MM.1S (cell line): Measurements from ENCODE around the gene SLC17A7.

ENCODE experiments used
- DNase-seq: peaks from one replicate; pipeline ENCODE4 v3.0.0-alpha.2; 2015
- H2AFZ ChIP-seq: fragments of 300-600 bp; sonication (generic); 2 replicates; pipeline ENCODE4 v1.6.0; 2016; ENCODE audit warnings: antibody characterized with exemption, low read length
- H3F3A ChIP-seq: fragments of 300-600 bp; sonication (generic); 2 replicates; pipeline ENCODE4 v1.6.1; 2016; ENCODE audit warnings: mild to moderate bottlenecking, antibody characterized with exemption, low read length, moderate library complexity, mixed read lengths; ENCODE audit not compliant: insufficient read depth
- H3K27ac ChIP-seq: fragments of 300-600 bp; sonication (generic); 2 replicates; pipeline ENCODE4 v1.5.1; 2016; ENCODE audit warnings: mild to moderate bottlenecking, low read length
- H3K27me3 ChIP-seq: fragments of 300-600 bp; sonication (generic); replicated peaks from 2 replicates; pipeline ENCODE4 v1.6.0; 2016; ENCODE audit warnings: low read length; ENCODE audit not compliant: insufficient read depth
- H3K36me3 ChIP-seq: fragments of 300-600 bp; sonication (generic); replicated peaks from 2 replicates; pipeline ENCODE4 v1.6.1; 2016; ENCODE audit warnings: mild to moderate bottlenecking, low read length, mixed read lengths; ENCODE audit not compliant: insufficient read depth
- H3K4me1 ChIP-seq: fragments of 300-600 bp; sonication (generic); 2 replicates; pipeline ENCODE4 v1.6.1; 2016; ENCODE audit warnings: low read length, mixed read lengths
- H3K4me2 ChIP-seq: fragments of 300-600 bp; sonication (generic); 2 replicates; pipeline ENCODE4 v1.6.0; 2016; ENCODE audit warnings: low read depth, low read length
- H3K4me3 ChIP-seq: fragments of 300-600 bp; sonication (generic); 2 replicates; pipeline ENCODE4 v1.5.1; 2016; ENCODE audit warnings: low read length, mixed read lengths
- H3K79me2 ChIP-seq: fragments of 300-600 bp; sonication (generic); 2 replicates; pipeline ENCODE4 v1.6.1; 2016; ENCODE audit warnings: mixed run types, low read length, mixed read lengths
- H3K9ac ChIP-seq: fragments of 300-600 bp; sonication (generic); 2 replicates; pipeline ENCODE4 v1.6.1; 2016; ENCODE audit warnings: low read length, mixed read lengths
- H3K9me2 ChIP-seq: fragments of 300-600 bp; sonication (generic); replicated peaks from 2 replicates; pipeline ENCODE4 v1.6.1; 2016; ENCODE audit warnings: mild to moderate bottlenecking, low read length, mixed read lengths; ENCODE audit not compliant: insufficient read depth
- H3K9me3 ChIP-seq: fragments of 300-600 bp; sonication (generic); replicated peaks from 2 replicates; pipeline ENCODE4 v1.6.1; 2016; ENCODE audit warnings: mild to moderate bottlenecking, low read length, mixed read lengths; ENCODE audit not compliant: insufficient read depth
- H4K20me1 ChIP-seq: fragments of 300-600 bp; sonication (generic); 2 replicates; pipeline ENCODE4 v1.6.1; 2016; ENCODE audit warnings: mild to moderate bottlenecking, low read length, moderate library complexity, mixed read lengths; ENCODE audit not compliant: insufficient read depth
- EZH2 ChIP-seq: fragments of 300-600 bp; sonication (generic); optimal IDR thresholded peaks from 2 replicates; pipeline ENCODE3; 2017; ENCODE audit warnings: low read depth, mild to moderate bottlenecking, antibody characterized with exemption, low read length, mixed read lengths
- EZH2phosphoT487 ChIP-seq: fragments of 300-600 bp; sonication (generic); IDR thresholded peaks from 2 replicates; pipeline ENCODE4 v1.6.1; 2018; ENCODE audit warnings: antibody characterized with exemption, low read length
- TF ChIP-seq, protein P1 (sequence below): fragments of 300-600 bp; sonication (generic); IDR thresholded peaks from 2 replicates; pipeline ENCODE4 v1.5.1; 2016; ENCODE audit warnings: antibody characterized with exemption, low read length, mixed read lengths

SLC17A7 gene

DNA sequence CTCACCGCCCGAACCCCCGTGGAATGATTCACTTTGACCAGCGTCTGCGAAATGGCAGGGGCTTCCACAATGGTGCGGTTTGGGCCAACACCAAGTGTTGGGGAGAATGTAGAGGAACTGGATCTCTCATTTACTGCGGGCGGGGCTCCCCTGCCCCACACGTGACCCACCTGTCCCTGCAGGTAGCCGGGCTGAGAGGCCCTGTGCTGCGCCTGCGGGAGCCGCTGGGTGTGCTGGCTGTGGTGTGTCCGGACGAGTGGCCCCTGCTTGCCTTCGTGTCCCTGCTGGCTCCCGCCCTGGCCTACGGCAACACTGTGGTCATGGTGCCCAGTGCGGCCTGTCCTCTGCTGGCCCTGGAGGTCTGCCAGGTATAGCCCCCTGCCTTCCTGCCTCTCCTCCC, 26.9 kb upstream of the SLC17A7 start:
- no peaks in the 10 kb centered on the region for H3K27me3 ChIP-seq
- H4K20me1 ChIP-seq, result no peaks in the 10 kb centered on the region
- H3K4me2 ChIP-seq, result no peak overlapping the region
- H3K79me2 ChIP-seq, result no peaks in the 10 kb centered on the region
- H3K9ac ChIP-seq, result no peak overlapping the region
- no peaks in the 10 kb centered on the region for H3K36me3 ChIP-seq
- H3K9me2 ChIP-seq, result no peaks in the 10 kb centered on the region
- H3K4me1 ChIP-seq, result peaks cover 13% of the 10 kb centered on the region
- H3K9me3 ChIP-seq, result no peaks in the 10 kb centered on the region
- TF ChIP-seq EZH2 (no peak), EZH2phosphoT487 (no peak)
- TF ChIP-seq, protein P1, sequence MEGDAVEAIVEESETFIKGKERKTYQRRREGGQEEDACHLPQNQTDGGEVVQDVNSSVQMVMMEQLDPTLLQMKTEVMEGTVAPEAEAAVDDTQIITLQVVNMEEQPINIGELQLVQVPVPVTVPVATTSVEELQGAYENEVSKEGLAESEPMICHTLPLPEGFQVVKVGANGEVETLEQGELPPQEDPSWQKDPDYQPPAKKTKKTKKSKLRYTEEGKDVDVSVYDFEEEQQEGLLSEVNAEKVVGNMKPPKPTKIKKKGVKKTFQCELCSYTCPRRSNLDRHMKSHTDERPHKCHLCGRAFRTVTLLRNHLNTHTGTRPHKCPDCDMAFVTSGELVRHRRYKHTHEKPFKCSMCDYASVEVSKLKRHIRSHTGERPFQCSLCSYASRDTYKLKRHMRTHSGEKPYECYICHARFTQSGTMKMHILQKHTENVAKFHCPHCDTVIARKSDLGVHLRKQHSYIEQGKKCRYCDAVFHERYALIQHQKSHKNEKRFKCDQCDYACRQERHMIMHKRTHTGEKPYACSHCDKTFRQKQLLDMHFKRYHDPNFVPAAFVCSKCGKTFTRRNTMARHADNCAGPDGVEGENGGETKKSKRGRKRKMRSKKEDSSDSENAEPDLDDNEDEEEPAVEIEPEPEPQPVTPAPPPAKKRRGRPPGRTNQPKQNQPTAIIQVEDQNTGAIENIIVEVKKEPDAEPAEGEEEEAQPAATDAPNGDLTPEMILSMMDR, result no peak
- no peak for DNase-seq
- H3F3A ChIP-seq, result 0 out of 2 replicates have a peak, but pooled peaks cover 5% of the 10 kb centered on the region
- peak overlapping the region; percentile 67; the same call in 1 of the 2 replicates for H3K27ac ChIP-seq
- no peak overlapping the region for H2AFZ ChIP-seq
- no peak overlapping the region for H3K4me3 ChIP-seq

DNA sequence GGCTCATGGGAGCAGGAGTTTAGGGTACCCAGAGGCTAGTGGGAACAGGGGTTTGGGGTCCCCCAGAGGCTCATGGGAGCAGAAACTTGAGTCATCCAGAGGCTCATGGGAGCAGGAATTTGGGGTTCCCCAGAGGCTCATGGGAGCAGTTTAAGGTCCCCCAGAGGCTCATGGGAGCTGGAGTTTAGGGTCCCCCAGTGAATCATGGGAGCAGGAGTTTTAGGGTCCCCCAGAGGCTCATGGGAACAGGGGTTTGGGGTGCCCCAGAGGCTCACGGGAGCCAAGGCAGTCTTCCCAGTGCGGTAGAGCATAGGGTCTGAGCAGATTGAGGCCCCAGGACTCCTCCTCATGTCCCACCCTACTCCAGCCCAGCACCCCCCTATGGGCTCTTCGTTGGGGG, 24.0 kb upstream of the SLC17A7 start:
- no peaks in the 10 kb centered on the region for H3K79me2 ChIP-seq
- no peak overlapping the region for H3K4me3 ChIP-seq
- H2AFZ ChIP-seq, result no peak overlapping the region
- H3K4me2 ChIP-seq, result no peak overlapping the region
- H3K9ac ChIP-seq, result no peak overlapping the region
- no peak overlapping the region for H3K27ac ChIP-seq
- H3K9me2 ChIP-seq, result no peaks in the 10 kb centered on the region
- no peaks in the 10 kb centered on the region for H3K36me3 ChIP-seq
- H3F3A ChIP-seq, result no peaks in the 10 kb centered on the region
- H4K20me1 ChIP-seq, result no peaks in the 10 kb centered on the region
- TF ChIP-seq EZH2 (no peak), EZH2phosphoT487 (no peak)
- TF ChIP-seq, protein P1, result no peak
- H3K9me3 ChIP-seq, result no peaks in the 10 kb centered on the region
- H3K4me1 ChIP-seq, result peaks cover 13% of the 10 kb centered on the region
- no peak for DNase-seq
- H3K27me3 ChIP-seq, result no peaks in the 10 kb centered on the region

- H3K27ac ChIP-seq, result no peak overlapping the region
- no peak for TF ChIP-seq EZH2
- TF ChIP-seq, protein P1, result no peak
- no peak for TF ChIP-seq EZH2phosphoT487
Measured at GRCh38 chr19:49463960-49464740, 22.8 kb upstream of the SLC17A7 start.

More at GRCh38 chr19:49463960-49464740, 22.8 kb upstream of the SLC17A7 start:
- Histone ChIP-seq H3K36me3 (no peaks in the 10 kb centered on the region), H3K9me2 (no peaks in the 10 kb centered on the region), H3K4me3 (no peak overlapping the region), H2AFZ (no peak overlapping the region), H3K4me2 (no peak overlapping the region), H3K4me1 (peaks cover 8% of the 10 kb centered on the region; the same call in 1 of the 2 replicates), H3F3A (no peaks in the 10 kb centered on the region), H3K79me2 (0 out of 2 replicates have a peak, but pooled peaks cover 4% of the 10 kb centered on the region), H3K27me3 (no peaks in the 10 kb centered on the region), H4K20me1 (no peaks in the 10 kb centered on the region), H3K9me3 (no peaks in the 10 kb centered on the region), H3K9ac (no peak overlapping the region)
- DNase-seq, result no peak
